Stimulated activated naive CD8-positive, alpha-beta T cell treated with anti-CD3 and anti-CD28 coated beads, Interleukin-15, Interleukin-2, amounts not matched to agents 100 U/mL and 50 U/mL, for 24 hours (primary cell): ENCODE data around the gene SPRR2G.
"Not testable (repeated sequence)": the region's sequence is repeated elsewhere in the genome, so short reads cannot be mapped to it uniquely, and the experiment has no call there.

Experiments
- ATAC-seq: fragments of 150-1000 bp; cut with Tn5 transposase; one replicate; pipeline ENCODE4 v1.10.0; 2021
- DNase-seq: peaks from one replicate; pipeline ENCODE4 v3.0.0; 2021

Gene SPRR2G

DNA sequence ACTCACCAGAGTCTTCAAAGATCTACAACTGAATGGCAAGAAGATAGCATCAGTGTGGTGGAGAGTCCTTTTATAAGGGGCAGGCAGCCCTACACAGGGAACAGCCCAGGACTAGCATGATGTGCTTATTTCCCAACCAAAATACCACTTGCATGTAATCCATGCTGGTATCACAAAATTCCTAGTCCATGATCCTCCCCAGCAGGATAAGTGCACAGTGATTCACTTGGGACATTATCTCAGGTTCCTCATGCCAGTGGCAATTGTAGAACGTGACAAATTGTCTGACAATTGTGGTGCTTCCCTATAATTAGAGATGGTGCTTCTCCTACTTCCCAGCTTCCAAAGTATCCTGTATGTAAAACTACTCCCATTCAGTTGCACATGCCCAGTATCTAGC lies at the start of gene SPRR2G:
Gene SPRR2G, minus strand, starts transcription at position 45 of the 400 bp plus-strand sequence. CDS start 780 bp downstream, outside the sequence.
- DNase-seq: no peak

DNA sequence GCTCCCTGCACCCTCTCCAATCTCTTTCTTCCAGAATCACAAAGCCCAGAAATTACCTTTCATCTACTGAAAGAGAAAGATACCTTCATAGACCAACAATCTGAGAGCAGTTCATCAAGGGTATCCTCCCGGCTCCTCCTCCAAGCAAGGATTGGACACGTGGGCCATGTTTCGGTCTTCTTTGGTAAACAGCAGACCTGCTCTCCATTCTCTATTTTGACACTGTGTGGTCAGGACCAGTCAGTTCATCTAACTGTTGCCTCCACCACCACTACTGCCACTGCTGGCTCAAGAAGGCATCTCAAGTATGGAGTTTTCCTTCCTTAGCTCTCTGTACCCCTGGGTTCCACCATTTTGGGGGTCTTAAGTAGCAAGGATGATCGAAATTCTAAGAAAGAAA lies 44.5 kb upstream of the SPRR2G start:
- no peak for DNase-seq
- ATAC-seq: no peak

More for the DNA sequence above, at the start of gene SPRR2G:
- ATAC-seq: no peak

DNA sequence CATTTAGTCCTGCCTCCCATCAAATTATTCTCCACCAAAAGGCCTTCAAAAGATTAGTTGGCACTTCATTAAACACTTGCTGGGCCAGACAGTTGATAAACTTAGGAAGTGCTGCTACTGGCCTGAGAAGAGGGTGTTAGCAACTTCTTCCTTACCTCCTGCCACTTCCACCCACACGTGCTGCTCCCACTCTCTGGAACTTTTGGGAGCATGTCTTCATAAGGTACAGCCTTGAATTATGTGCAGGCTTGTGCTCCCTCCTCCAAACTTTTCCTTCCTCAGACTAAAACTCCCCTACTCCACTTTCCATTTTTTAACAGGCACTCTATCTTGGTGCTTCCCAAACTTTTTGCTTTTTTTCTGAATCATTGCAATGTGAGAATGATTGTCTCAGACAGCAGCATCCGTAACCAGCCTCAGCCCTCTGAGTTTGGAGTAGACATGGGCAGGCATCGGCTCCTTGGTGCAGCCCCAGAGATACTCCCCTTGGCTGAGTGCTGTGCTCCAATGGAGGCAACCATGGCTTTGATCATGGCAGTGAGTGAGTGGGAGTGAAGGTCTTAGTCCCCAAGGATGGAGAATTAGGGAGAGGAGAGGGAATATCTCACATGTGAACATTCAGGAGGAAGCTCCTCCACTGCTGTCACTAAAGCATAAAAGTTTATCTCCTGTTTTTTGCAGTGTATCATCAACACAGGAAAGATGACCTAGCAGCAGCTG lies 43.8 kb upstream of the SPRR2G start:
- no peak for DNase-seq

DNA sequence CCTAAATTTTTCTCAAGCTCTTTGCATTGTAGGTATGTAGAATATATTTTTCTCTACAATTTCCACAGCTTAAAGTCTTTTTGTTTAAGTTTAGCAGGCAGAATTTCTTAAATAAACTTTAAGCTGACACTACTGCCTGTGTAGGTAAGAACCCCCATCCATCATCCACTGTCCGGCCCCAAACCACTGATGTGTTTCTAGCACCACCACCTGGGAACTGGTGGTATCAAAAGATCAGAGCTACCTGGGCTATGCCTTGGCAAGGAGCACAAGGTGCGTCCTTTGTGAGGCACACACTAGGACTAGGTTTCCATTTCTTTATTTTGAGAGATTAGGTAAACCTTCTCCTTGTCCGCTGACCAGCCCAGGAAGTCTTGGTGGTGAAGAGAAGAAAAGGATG lies 42.0 kb upstream of the SPRR2G start:
- DNase-seq: no peak
- ATAC-seq: no peak

More for the DNA sequence above, 43.8 kb upstream of the SPRR2G start:
- ATAC-seq: no peak

DNA sequence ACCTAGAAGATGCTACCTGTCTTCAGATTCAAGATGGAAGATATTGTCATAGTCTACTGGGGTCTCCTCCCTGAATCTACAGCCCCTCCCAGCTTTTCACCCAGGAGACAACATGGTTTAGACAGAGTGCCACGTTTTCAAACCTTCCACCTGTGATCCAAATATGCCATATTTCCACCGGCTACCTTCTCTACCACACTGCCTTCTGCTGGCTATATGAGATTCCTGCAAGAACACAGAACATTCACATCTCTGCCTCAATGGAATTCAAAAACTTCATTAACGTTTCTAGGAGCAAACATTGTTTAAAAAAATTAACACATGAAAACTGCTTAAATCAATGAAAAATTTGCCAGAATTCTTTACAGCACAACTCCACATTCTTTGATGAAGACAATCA lies 39.7 kb upstream of the SPRR2G start:
- no peak for DNase-seq
- ATAC-seq: no peak

DNA sequence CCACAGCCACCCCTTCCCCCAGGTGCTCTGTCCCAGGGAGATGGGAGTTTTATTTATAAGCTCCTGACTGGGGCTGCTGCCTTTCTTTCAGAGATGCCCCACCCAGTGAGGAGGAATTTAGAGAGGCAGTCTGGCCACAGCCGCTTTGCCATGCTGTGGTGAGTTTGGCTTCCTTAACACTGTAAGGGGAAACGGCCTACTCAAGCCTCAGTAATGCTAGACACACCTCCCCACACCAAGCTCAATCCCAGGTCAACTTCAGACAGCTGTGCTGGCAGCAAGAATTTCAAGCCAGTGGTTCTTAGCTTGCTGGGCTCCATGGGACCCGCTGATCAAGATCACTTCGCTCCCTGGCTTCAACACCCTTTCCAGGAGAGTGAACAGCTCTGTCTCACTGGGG lies 37.6 kb upstream of the SPRR2G start:
- not testable (repeated sequence) for DNase-seq, ATAC-seq

DNA sequence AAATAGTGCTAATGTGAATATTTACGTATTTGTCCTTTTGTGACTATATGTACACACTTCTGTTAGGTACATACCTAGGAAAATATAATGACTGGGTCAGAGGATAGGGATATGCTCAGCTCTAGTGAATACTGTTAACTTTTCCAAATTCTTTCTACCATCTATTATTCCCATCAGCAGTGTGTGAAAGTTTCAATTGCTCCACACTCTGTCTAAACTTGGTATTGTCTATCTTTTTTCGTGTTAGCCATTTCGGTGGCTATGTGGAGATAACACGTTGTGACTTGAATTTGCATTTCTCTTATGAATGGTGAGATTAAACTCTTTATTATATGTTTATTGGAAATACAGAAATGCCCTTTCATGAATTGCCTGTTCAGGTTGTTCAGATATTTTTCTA lies 29.9 kb upstream of the SPRR2G start:
- DNase-seq (no peak), ATAC-seq (no peak)

DNA sequence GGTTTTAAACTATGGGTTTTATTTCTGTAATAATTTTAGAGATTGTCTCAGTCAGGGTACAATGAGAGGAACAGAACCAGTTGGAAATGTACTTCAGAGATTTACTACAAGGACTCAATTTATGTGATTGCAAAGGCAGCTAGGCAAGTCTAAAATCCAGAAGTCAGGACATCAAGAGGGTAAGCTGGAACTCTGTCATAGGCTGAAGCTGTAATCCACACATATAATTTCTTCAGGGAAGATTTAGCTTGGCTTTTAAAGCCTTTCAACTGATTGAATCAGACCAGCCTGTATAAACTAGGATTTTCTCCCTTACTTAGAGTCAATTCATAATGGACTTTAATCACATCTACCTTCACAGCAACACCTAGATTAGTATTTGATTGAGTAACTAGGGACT lies 28.2 kb upstream of the SPRR2G start:
- no peak for ATAC-seq
- DNase-seq: no peak

DNA sequence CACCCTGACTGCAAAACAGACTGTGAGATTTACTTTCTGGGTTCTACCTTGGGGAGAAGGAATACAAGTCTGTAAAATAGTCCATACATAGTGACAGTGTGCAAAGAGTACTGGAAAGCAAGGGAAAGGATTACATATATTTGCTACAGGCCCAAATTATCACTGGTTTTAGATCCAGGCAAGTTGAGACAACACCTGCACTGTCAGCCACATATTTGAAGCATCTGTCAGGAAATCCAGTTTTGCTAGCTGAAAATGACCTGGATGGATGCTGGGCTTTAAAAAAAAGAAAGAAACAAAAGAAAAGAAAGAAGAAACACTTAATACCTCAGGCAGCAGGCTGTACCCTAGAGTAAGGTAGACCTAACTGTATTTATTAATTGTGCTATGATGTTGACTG lies 23.9 kb upstream of the SPRR2G start:
- DNase-seq: no peak
- no peak for ATAC-seq

DNA sequence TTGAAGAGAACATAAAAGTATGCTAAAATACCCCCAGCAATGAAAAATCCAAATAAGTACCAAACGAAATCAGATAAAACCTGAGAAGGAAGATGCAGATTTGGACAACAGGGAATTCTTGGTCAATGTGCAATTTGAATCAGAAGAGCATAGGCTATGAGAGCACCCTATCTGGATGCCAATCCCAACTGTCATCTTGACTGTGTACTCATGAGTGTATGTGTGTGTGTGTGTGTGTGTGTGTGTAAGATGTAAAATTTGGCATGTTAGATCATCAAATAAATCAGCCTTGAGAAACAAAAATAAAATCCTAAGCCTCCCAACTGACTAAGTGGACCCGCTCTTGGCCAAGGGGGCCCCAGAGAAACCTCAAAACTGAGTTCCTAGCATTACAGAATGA lies 18.0 kb upstream of the SPRR2G start:
- no peak for ATAC-seq

DNA sequence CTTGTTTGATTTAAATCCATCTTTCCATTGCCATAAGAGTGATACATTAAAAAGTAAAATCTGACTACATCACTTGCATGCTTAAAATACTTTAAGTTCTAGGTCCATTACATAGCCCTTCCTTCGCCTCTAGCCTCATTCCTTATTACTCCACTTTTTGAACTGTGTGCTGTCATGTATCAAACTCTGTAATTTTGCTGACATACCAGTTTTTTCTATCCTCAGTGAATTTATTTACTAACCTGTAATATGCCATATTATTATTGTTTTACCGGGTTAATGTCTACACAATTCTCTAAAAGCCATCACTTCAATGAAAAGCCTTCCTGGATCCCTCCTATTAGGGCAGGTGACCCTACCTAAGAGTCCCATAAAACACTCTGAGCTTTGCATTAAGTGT lies 4.9 kb upstream of the SPRR2G start:
- ATAC-seq: no peak
- DNase-seq: no peak

More for the DNA sequence above, 18.0 kb upstream of the SPRR2G start:
- DNase-seq: no peak

DNA sequence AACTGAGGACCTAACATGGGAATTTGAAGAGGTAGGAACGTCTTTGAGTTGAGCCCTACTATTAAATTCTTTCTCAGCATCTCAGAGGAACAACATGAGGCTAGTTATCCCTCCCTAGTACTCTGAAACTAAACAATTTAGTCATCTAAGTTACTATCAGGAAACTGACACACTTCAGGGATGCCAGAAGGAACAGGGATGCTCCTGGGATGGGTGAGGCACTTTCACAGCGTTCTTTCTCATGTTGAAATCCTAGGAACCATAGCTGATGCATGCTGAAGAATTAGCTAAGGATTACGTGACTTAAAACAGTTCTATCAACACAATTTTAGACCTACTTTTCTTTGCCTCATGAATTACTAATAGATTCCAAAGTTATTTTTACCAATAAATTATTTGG lies 1.8 kb upstream of the SPRR2G start:
- DNase-seq (no peak), ATAC-seq (no peak)

DNA sequence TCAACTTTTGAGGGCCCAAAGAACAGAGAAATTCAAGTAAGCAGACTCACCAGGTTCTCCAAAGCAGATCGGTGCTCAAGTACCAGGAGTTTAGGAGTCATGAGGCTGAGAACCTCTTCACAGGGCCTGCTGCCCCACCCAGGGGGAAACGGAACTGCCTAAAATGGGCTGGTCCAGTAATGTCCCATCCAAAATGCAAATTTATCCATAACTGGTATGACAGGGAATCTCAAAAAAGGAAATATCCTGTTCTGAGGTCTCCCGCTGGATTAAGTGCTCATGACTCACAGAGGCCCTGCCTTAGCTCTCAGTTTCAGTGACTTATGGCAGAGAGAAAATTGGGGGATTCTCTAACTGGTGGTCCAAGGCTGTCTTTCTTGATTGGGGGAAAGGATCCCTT lies 9.3 kb downstream of the SPRR2G start:
- DNase-seq (no peak), ATAC-seq (no peak)

DNA sequence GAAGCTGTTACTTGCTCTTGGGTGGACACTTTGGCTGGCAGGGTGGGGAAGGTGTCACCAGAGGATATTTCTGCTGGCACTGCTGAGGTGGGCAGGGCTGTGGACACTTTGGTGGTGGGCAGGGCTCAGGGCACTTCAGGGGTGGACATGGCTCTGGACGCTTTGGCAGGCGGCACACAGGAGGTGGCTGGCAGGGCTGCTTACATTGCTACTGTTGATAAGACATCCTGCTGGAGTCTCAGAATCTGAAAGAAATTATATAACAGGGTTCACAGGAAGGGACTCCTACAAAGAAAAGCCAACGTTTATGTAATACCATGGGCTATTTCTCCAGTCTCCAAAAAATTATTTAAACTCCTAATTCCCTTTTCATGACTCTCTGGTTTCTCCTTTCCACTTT lies 10.2 kb downstream of the SPRR2G start:
- no peak for ATAC-seq

DNA sequence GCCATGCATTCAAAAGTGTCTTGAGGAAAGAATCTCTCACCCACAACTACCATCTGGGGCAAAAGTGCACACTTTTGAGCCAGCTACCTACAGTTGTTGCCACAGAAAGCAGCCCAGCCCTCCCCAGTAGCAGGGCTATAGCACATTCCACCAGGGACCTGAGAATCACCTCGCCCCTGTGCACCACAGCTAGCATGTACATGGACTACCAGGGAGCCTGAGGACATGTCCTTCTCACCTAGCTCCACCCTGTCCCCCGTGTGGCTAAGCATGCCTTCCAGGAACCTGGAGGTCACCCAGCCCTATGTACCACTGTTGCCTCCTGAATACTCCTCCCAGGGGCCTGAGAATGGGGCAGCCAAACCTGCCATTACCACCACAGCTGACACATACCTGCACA lies 16.9 kb downstream of the SPRR2G start:
- DNase-seq: no peak
- no peak for ATAC-seq

More for the DNA sequence above, 10.2 kb downstream of the SPRR2G start:
- no peak for DNase-seq

DNA sequence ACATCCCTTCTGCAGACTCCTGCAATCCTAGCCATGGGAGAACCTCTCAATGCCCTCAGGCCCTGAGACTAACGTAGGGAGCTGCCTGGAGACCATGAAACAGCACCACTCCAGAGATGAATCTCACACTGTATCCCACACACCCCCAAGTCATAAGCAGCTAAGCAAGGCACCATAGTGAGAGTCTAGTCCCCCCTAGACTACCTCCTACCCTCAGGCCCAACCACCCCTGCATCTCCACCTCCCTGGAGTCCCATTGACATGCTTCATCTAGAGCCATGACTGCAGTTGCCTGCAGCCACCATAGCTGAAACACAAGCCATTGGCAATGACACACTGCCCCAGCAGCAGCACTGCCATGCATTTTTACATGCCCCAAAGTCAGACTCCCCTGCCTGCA lies 17.4 kb downstream of the SPRR2G start:
- ATAC-seq: no peak
- no peak for DNase-seq

DNA sequence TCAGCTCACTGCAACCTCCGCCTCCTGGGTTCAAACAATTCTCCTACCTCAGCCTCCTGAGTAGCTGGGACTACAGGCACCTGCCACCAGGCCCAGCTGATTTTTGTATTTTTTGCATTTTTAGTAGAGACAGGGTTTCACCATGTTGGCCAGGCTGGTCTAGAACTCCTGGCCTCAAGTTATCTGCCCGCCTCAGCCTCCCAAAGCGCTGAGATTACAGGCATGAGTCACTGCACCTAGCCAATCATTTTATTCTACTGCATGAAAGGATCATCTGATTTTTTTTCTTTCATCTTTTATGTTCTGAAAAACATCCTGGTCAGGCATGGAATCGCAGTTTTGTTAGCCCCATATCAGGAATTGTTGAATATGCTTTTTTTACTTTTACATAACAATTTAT lies 22.0 kb downstream of the SPRR2G start:
- not testable (repeated sequence) for ATAC-seq, DNase-seq

DNA sequence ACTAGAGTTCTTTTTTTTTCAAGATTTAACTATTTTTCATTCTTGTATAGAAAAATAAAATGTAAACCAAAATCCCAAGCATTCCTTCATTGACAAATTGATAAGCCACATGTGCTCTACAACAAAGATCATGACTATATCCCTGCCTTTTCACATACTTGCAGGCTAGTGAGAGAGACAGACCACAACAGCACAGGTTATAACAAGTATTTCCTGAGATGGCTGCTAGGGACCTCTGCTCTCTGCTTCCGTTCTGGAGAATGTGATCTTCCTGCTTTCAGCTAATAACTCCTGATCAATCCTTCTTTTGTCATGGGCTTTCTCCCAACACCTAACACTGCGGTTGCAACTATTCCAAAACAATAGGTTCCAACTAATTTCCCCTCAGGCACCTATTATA lies 23.4 kb downstream of the SPRR2G start:
- no peak for DNase-seq
- ATAC-seq: no peak

DNA sequence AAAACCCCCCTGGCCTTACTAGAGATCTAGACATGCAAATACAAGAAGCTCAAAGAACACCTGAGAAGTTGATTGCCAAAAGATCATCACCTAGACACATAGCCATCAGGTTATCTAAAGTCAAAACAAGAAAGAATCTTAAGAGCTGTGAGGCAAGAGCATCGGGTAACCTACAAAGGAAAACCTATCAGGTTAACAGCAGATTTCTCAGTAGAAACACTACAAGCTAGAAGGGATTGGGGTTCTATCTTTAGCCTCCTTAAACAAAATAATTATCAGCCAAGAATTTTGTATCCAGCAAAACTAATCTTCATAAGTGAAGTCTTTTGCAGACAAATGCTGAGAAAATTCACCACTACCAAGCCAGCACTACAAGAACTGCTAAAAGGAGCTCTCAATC lies 25.2 kb downstream of the SPRR2G start:
- DNase-seq (no peak), ATAC-seq (no peak)

DNA sequence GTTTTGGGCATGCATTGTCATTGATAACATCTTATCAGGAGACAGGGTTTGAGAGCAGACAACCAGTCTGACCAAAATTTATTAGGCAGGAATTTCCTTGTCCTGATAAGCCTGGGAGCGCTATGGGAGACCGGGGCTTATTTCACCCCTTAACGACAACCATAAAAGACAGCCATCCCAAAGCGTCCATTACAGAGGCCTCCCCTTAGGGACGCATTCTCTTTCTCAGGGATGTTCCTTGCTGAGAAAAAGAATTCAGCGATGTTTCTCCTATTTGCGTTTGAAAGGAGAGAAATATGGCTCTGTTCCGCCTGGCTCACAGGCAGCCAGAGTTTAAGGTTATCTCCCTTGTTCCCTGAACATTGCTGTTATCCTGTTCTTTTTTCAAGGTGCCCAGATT lies 26.9 kb downstream of the SPRR2G start:
- ATAC-seq, DNase-seq: not testable (repeated sequence)

DNA sequence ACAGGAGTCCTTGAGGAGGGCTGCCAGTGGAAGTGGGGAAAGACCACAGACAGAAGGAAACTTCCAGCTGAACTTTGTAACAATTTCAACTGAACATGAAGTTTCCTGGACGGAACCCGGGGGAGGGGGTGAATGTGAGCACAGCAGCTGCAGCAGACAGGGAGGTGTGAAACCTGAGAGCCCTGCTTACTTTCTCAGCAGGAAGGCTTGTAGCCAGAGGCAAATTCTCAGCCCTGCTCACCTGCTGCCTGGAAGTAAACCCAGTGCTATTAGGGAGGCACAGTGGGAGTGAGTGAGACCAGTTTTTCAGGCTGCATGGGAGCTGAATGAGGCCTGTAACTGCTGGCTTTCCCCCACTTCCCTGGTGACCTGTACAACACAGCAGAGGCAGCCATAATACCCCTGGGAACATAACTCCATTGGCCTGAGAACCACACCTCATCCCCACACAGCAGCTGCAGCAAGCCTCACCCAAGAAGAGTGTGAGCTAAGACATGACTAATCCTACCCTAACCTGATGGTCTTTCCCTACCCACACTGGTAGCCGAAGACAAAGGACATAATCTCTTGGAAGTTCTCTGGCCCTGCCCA lies 27.8 kb downstream of the SPRR2G start:
- DNase-seq (no peak), ATAC-seq (no peak)

DNA sequence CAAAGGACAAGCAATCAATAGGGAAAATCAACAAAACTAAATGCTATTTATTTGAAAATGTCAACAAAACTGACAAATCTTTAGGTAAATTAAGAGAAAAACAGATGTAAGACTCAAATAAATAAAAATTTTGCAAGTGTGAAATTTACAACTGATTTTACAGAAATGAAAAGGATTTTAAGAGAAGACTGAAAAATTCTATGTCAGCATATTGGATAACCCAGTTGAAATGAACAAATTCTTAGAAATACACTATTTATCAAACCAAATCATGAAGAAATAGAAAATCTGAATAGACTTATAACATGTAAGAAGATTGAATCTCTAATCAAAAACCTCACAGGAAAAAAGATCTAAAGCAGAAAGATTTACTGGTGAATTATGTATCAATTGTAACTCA lies 29.7 kb downstream of the SPRR2G start:
- no peak for DNase-seq
- no peak for ATAC-seq

DNA sequence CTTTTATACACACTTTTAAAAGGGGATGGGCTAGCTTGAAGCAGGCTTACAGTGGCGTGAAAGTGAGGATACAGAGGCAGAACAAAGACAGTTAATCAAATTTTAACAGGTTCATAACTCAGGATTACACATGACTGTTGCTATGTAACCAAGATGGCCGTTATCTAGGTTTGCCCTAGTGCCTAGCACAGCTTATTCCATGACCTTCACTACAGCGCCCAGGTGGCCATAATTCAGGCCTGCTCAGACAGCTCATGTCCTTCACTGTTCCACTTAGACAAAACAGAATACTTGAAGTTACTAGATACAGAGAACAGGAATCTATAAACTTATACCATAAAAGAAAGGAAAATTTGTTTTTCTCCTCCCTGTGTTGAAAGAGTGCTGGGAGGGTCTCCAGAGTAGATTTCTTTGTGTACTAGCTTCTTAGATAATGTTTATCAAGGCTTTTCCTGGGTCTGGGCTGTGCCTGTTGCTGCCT lies 31.2 kb downstream of the SPRR2G start:
- ATAC-seq (no peak), DNase-seq (no peak)

DNA sequence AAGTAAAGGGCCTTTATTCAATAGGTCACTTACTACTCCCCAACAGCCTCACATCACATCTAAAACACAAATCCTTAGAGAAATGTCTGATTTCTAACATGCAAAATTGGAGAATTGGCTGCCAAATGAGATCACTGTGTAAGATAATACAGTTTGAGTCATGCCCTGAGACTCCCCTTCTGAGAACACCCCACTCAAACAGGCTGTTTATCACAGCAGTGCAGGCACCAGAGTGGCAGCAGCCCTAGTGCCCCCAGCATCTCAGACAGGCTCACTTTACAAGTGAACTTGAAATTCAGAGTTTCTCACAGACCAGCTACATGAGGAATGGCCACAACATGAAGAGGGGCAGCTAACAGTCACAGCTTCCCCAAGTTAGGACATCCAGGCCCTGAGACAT lies 35.4 kb downstream of the SPRR2G start:
- DNase-seq, ATAC-seq: not testable (repeated sequence)
